ENCODE results near the gene HJURP. TPM values are rescaled to one million over a fixed set of nuclear protein-coding genes. Genes with fewer than 3 reads are reported as not detected.
A peak's percentile ranks its signal among the peaks of the same experiment; 100 is the strongest.

Gene HJURP
- total RNA-seq, 1 donor from 2014 or later: 50.5 TPM

DNA sequence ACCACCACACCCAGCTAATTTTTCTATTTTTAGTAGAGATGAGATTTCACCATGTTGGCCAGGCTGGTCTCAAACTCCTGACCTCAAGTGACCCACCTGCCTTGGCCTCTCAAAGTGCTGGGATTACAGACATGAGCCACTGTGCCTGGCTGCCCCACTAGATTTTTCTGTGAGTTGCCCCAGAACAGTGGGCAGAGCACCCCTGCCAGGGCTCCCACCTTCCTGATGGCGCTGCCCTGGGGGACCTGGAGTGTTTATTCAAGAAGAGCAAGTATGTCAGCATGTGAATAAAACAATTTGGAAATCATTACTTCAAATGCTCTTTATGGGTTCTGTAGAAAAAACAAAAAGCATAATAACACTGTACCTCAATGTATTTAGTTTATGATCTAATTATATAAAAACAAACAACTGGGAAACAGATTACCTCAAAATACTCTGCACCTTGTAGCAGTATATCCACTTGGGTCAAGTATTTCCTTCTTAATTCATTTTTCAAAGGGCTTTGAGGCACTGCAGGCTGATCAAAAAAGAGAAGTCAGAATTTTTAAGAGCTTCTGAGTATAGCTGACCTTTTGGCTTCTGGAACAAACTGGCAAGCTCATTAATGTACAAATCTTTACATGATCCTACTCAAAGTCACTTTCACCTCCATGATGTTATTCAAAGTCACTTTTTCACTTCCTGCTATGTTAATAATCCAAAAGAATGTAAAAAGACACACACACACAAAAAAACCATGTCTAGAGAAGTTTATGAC is 8.9 kb downstream of the HJURP start:
- no peak overlapping the region for H3K4me3 Mint-ChIP-seq (ENCODE audit: low read depth)
- peaks cover 34% of the 10 kb centered on the region for H3K4me1 Mint-ChIP-seq (ENCODE audit: low read depth)
- DNase-seq (ENCODE audit: low spot score): no peak
- H3K27ac Mint-ChIP-seq: peak overlapping the region; percentile 63
- no peaks in the 10 kb centered on the region for H3K27me3 Mint-ChIP-seq (ENCODE audit: low read depth)
- no peaks in the 10 kb centered on the region for H3K9me3 Mint-ChIP-seq
- intact Hi-C loops (cut with micrococcal nuclease): no loop called here
- peaks cover 97% of the 10 kb centered on the region for H3K36me3 Mint-ChIP-seq (ENCODE audit: low read depth)

DNA sequence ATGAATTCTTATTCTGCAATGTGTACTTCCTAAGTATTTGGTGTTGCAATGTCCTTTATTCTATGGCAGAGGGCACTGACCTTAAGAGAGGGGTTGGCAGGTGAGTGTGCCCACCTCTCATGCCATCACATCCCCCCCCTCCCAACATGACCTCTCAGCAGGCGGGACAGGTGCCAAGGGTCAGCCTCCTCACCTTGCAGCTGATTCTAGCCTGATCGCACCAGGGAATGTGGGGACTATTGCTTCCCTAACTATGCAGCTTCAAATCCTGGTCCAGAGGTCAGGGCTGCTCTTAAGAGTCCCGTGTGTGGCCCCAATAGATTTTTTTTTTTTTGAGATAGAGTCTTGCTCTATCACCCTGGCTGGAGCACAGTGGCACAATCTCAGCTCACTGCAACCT is 9.5 kb downstream of the HJURP start:
- Mint-ChIP-seq H3K4me1 (ENCODE audit: low read depth) (peaks cover 35% of the 10 kb centered on the region), H3K27me3 (ENCODE audit: low read depth) (no peaks in the 10 kb centered on the region), H3K36me3 (ENCODE audit: low read depth) (peaks cover 97% of the 10 kb centered on the region), H3K27ac (no peak overlapping the region), H3K9me3 (no peaks in the 10 kb centered on the region), H3K4me3 (ENCODE audit: low read depth) (no peak overlapping the region)
- DNase-seq (ENCODE audit: low spot score): no peak
- intact Hi-C loops (cut with micrococcal nuclease): no loop called here

DNA sequence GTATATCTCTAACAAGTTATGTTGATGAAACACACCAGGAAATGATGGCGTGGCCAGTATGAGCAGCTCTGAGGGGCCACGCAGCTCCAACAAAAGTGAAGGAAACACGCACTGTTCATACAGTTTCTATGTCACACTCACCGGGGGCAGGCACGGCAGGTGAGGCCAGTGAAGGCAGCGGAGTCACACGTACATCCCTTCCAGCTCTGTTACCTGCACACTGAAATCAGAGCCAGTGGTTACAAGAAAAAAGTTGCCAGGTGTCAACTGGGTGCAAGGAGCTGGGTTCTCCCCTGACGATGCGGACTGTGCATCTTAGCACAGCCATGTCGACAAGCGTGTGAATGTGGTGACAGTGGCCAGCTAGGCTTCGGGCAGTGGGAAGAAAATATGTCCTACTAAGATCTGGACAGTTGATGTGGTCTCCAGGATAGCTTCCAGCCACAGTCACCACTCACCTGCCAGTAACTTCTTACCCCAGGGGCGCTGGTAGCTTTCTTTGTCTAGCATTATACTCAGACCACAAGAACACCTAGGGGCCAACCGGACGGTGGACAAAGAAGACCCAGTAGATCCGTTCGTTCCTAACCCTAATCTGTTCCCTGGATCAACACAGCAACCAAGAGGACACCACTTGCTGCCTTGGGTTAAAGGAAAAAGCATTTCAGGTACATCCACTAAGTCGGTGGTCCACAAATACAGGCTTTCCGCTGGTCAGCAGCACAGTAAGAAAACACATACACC is 10.1 kb downstream of the HJURP start:
- intact Hi-C loops (cut with micrococcal nuclease): no loop called here
- H3K9me3 Mint-ChIP-seq: no peaks in the 10 kb centered on the region
- H3K27me3 Mint-ChIP-seq (ENCODE audit: low read depth): no peaks in the 10 kb centered on the region
- DNase-seq (ENCODE audit: low spot score): no peak
- H3K36me3 Mint-ChIP-seq (ENCODE audit: low read depth): peaks cover 97% of the 10 kb centered on the region
- no peak overlapping the region for H3K4me3 Mint-ChIP-seq (ENCODE audit: low read depth)
- no peak overlapping the region for H3K27ac Mint-ChIP-seq
- peaks cover 35% of the 10 kb centered on the region for H3K4me1 Mint-ChIP-seq (ENCODE audit: low read depth)

DNA sequence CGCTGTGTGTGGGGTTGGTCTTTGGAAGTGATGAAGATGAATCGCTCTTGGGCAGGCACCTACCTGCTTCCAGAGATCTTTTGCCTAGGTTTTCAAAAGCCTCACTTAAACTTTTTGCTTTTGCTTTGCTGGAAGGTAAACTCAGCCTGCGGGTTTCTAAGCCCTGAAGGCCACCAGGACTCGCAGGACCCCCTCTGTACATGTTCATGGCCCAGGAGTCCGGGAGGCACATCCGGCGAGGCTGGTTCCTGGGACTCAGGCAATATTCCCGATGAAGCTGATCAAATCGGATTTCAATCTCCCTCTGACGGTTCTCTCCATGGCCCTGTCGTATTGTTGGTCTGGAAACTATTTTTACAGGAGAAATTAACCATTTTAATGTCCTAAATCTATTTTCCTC is 13.2 kb downstream of the HJURP start:
- intact Hi-C loops (cut with micrococcal nuclease): no loop called here
- DNase-seq (ENCODE audit: low spot score): no peak
- Mint-ChIP-seq H3K36me3 (ENCODE audit: low read depth) (peaks cover 97% of the 10 kb centered on the region), H3K9me3 (no peaks in the 10 kb centered on the region), H3K4me3 (ENCODE audit: low read depth) (no peak overlapping the region), H3K4me1 (ENCODE audit: low read depth) (peaks cover 35% of the 10 kb centered on the region), H3K27ac (no peak overlapping the region), H3K27me3 (ENCODE audit: low read depth) (no peaks in the 10 kb centered on the region)

DNA sequence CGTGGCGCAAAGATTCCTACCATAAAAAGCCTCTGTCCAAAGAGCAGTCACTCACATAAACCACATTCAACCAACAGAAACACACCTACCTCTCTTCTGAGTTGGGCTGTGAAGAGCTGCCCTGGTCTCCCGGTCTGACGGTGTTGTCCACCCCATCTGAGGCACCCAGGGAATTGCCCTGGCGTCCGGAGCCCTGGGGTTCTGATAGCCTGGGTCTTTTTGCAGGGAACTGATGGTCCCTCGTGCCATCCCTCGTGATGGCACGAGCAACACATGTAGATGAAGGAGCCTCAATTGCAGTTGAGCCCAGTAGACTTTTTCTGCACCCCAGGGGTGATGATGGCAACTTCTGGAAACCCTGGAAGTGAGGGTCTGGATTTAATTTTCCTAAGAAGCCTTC is 13.8 kb downstream of the HJURP start:
- Mint-ChIP-seq H3K4me3 (ENCODE audit: low read depth) (no peak overlapping the region), H3K36me3 (ENCODE audit: low read depth) (peaks cover 94% of the 10 kb centered on the region), H3K27ac (no peak overlapping the region), H3K9me3 (no peaks in the 10 kb centered on the region), H3K27me3 (ENCODE audit: low read depth) (no peaks in the 10 kb centered on the region), H3K4me1 (ENCODE audit: low read depth) (peaks cover 32% of the 10 kb centered on the region)
- intact Hi-C loops (cut with micrococcal nuclease): no loop called here
- no peak for DNase-seq (ENCODE audit: low spot score)

DNA sequence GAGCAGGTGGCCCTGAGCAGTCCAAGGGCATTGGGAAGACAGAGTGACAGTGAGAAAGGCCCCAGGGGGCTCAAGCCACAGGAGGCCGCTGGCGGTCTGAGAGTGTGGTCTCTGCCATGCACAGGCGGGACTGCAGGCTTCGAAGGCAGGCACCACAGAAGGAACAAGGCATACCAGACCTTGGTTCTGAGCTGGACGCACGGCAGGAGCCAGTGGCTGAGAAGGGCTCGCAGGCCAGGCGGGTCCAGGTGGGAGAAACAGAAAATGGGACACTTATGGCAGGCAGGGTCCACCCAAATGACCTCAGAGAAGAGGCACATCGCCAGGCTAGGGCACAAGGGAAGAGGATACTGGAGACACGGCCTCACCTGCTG is 14.9 kb downstream of the HJURP start:
- peak overlapping the region; percentile 29 for H3K27ac Mint-ChIP-seq
- intact Hi-C loops (cut with micrococcal nuclease): no loop called here
- peaks cover 95% of the 10 kb centered on the region for H3K36me3 Mint-ChIP-seq (ENCODE audit: low read depth)
- no peak overlapping the region for H3K4me3 Mint-ChIP-seq (ENCODE audit: low read depth)
- no peaks in the 10 kb centered on the region for H3K27me3 Mint-ChIP-seq (ENCODE audit: low read depth)
- no peaks in the 10 kb centered on the region for H3K9me3 Mint-ChIP-seq
- peaks cover 32% of the 10 kb centered on the region for H3K4me1 Mint-ChIP-seq (ENCODE audit: low read depth)
- DNase-seq (ENCODE audit: low spot score): no peak

DNA sequence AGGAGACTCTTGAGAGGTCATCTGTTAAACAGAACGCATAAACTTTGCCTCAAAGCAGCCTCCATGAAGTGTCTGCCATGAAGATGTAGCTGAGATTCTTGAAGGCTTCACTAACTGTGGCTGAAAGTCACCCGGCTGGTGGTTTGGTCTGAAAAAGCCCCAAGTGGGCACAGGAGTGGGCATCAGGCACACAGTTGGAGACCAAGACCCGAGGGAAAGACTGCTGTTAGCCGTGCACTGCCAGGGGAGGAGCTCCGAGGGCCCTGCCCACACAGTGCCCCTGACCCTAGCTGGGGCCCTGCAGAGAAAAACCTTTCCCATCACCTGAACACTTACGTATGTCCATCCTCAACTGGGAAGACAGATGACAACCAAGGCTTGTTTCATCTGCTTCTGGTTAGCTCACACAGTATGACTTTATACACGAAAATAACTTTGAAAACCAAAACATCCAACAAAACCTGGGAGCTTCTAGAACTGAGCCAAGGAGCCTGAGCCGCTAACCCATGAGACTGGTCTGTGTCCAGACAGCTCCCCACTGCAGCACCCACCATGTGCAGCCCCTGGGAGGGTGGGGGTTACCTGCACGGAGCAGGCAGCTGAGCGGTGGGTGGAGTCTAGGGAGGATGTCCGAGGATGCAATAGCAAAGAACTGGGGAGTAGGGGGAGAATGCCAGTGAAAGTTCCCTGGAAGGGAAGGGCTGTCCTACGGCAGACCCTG is 15.4 kb downstream of the HJURP start:
- DNase-seq (ENCODE audit: low spot score): no peak
- H3K9me3 Mint-ChIP-seq: no peaks in the 10 kb centered on the region
- no peak overlapping the region for H3K4me3 Mint-ChIP-seq (ENCODE audit: low read depth)
- H3K36me3 Mint-ChIP-seq (ENCODE audit: low read depth): peaks cover 94% of the 10 kb centered on the region
- H3K27me3 Mint-ChIP-seq (ENCODE audit: low read depth): no peaks in the 10 kb centered on the region
- intact Hi-C loops (cut with micrococcal nuclease): no loop called here
- H3K27ac Mint-ChIP-seq: peak overlapping the region; percentile 29
- peaks cover 32% of the 10 kb centered on the region for H3K4me1 Mint-ChIP-seq (ENCODE audit: low read depth)

DNA sequence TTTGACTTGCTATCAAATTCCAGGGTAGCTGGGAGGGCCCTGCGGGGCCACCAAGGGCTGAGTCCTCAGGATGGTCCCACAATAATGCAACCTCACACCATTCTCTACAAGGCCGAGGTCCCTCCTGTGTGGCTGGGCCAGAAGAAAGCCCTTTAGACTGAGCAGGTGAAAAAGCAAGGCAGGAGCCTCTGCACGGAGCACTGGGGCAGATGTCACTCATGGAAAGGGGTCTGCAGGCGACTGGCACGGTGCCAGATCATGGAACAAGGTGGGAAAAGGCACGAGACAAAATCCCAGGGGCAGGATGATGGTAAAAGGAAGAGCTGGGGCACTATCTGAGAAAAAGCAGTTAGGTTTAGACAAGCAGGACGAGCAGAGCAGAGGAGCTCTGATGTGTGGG is 16.1 kb downstream of the HJURP start:
- no peak overlapping the region for H3K4me3 Mint-ChIP-seq (ENCODE audit: low read depth)
- intact Hi-C loops (cut with micrococcal nuclease): no loop called here
- peaks cover 29% of the 10 kb centered on the region for H3K4me1 Mint-ChIP-seq (ENCODE audit: low read depth)
- DNase-seq (ENCODE audit: low spot score): no peak
- no peaks in the 10 kb centered on the region for H3K9me3 Mint-ChIP-seq
- no peaks in the 10 kb centered on the region for H3K27me3 Mint-ChIP-seq (ENCODE audit: low read depth)
- peak overlapping the region; percentile 25 for H3K27ac Mint-ChIP-seq
- peaks cover 87% of the 10 kb centered on the region for H3K36me3 Mint-ChIP-seq (ENCODE audit: low read depth)

DNA sequence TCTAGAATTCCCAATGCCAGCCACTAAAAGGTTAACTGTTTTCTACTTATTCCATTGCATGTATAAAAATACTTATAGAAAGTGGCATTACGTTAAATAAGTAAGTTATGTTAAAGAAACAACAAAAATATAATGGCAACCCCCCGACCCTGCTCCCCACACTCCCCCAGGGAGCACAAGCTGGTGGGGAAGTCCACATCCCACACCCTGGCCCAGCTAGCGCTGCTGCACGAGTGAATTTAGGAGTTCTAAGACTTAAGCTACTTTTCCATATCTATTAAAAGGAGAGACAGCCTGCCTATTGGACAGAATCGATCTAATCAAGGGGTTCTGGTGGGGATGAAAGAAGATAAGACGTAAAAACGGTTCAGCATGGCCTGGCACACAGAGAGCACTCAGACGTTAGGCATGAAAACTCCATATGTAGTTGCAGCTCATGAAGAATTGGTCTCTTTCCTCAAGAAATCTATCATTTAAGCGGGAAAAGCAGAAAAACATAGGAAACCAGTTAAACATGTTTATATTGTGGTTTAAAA is 16.6 kb downstream of the HJURP start:
- H3K36me3 Mint-ChIP-seq (ENCODE audit: low read depth): peaks cover 83% of the 10 kb centered on the region
- no peaks in the 10 kb centered on the region for H3K27me3 Mint-ChIP-seq (ENCODE audit: low read depth)
- no peak overlapping the region for H3K4me3 Mint-ChIP-seq (ENCODE audit: low read depth)
- peaks cover 29% of the 10 kb centered on the region for H3K4me1 Mint-ChIP-seq (ENCODE audit: low read depth)
- peak overlapping the region; percentile 21 for H3K27ac Mint-ChIP-seq
- intact Hi-C loops (cut with micrococcal nuclease): no loop called here
- no peak for DNase-seq (ENCODE audit: low spot score)
- H3K9me3 Mint-ChIP-seq: no peaks in the 10 kb centered on the region

DNA sequence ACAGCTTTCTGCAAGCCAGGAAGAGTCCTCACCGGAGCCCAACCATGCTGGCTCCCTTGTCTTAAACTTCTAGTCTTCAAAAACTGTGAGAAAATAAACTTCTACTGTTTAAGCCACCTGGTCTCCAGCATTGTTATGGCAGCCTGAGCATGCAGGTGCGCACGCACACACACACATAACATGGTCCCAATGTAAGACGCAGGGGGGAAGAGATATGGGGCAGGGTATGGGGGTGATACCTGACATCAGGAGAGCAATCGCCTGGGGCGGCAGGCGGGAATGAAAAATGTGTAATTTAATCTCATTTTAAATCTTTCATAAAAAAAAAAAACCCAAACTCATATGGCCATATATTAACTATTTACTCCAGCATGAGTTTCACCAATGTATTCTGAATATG is 18.0 kb downstream of the HJURP start:
- Mint-ChIP-seq H3K36me3 (ENCODE audit: low read depth) (peaks cover 69% of the 10 kb centered on the region), H3K9me3 (no peaks in the 10 kb centered on the region), H3K4me3 (ENCODE audit: low read depth) (no peak overlapping the region), H3K27me3 (ENCODE audit: low read depth) (no peaks in the 10 kb centered on the region), H3K4me1 (ENCODE audit: low read depth) (peaks cover 22% of the 10 kb centered on the region), H3K27ac (no peak overlapping the region)
- intact Hi-C loops (cut with micrococcal nuclease): no loop called here
- DNase-seq (ENCODE audit: low spot score): no peak

DNA sequence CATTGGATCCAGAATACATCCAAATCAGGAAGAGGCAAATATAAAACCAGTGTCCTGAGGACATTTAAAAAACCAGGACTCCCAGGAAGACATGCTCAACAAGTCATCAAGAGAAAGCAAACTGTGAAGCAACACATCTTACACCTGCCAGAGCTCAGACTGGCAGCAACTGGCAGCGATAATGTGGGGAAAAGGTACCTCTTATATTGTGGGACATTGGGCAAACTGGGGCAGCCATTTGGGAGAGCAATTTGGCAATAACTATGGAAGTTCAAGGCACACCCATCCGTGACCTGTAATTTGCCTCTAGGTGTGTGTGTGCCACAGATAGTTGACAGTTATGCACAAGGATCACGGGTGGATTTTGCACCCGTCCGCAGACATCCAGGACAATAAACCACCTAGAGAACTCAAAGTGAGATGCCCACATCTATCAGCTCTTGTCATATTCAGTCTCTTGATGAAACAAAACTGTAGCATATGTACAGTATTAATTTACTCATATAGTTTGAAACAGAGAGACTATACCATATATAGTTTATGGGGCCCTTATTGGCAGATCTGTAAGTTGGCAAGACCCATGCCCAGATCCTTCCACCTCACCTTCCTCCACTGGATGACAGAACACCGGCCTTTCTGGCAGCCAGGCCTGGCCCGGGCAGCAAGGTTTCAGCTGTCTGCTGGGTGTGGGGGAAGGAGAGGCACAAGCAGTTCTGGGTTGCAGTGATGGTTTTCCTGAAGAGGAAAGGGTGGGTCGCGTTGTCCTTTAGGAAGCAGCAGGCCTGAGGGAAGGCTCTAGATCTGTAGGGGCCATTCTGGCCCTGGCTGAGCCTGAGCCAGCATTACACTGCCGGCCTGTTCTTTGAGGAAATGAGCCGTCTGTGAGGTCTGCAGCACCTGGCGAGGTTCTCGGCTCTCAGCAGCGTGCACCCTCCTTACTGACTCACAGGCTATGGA is 18.8 kb downstream of the HJURP start:
- H3K9me3 Mint-ChIP-seq: no peaks in the 10 kb centered on the region
- H3K27me3 Mint-ChIP-seq (ENCODE audit: low read depth): no peaks in the 10 kb centered on the region
- H3K36me3 Mint-ChIP-seq (ENCODE audit: low read depth): peaks cover 60% of the 10 kb centered on the region
- intact Hi-C loops (cut with micrococcal nuclease): no loop called here
- no peak overlapping the region for H3K4me3 Mint-ChIP-seq (ENCODE audit: low read depth)
- H3K27ac Mint-ChIP-seq: no peak overlapping the region
- peaks cover 16% of the 10 kb centered on the region for H3K4me1 Mint-ChIP-seq (ENCODE audit: low read depth)
- no peak for DNase-seq (ENCODE audit: low spot score)

DNA sequence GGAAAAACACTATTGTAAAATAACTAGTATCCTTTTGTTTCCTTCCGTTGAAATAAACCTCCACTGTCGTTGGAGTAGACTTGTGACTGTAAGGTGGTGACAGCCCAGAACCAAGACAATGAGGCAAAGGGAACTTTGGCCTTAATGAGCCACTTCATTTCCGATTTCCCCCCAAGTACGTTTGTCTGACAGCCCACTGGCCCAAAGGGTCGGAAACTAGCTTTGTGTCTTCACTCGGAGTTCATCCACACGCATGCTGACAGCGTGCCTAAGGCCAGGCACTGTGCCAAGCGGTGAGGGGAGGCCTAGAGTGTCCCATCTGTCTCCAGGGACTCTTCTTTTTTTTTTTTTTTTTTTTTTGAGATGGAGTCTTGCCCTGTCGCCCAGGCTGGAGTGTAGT is 21.0 kb downstream of the HJURP start:
- Mint-ChIP-seq H3K27me3 (ENCODE audit: low read depth) (no peaks in the 10 kb centered on the region), H3K9me3 (no peaks in the 10 kb centered on the region), H3K27ac (no peak overlapping the region), H3K4me1 (ENCODE audit: low read depth) (peaks cover 8% of the 10 kb centered on the region), H3K36me3 (ENCODE audit: low read depth) (peaks cover 38% of the 10 kb centered on the region), H3K4me3 (ENCODE audit: low read depth) (no peak overlapping the region)
- intact Hi-C loops (cut with micrococcal nuclease): no loop called here
- DNase-seq (ENCODE audit: low spot score): no peak

All from activated T-helper 2 cell treated with anti-CD3 and anti-CD28 coated beads, Interferon-gamma antibody, Interleukin-2, Interleukin-4, amounts not matched to agents 10 μg/mL and 5 μg/mL and 100 μg/mL, durations not matched to agents 14 hours and 24 hours and 36 hours (primary cell).